HepG2 (cell line): Measurements from ENCODE around the gene ADAMTSL3. TPM values are rescaled to one million over a fixed set of nuclear protein-coding genes. Genes with fewer than 3 reads are reported as not detected.

ENCODE experiments used
- ATAC-seq: fragments of 200-7000 bp; cut with Tn5 transposase; 3 replicates; pipeline ENCODE4 v1.9.1; 2020; ENCODE audit warnings: mild to moderate bottlenecking, moderate library complexity
- BruUV-seq: library from RNA; stranded (reverse); fragments of 400-500 nt; replicated peaks from 2 replicates; lab custom pipeline; 2021; lab: Mats Ljungman, UMichigan
- CTCF ChIA-PET: fragments of 300-600 bp; formaldehyde crosslinking; extraction: SDS; loops from one replicate; lab custom pipeline; 2021; ENCODE audit warnings: low total read pairs, inconsistent platforms, low intra/inter-chr PET ratio; lab: Yijun Ruan, JAX
- POLR2A ChIA-PET: fragments of 350-600 bp; sonication (Branson Sonifier 250); formaldehyde crosslinking; loops from one replicate; lab custom pipeline; 2020; ENCODE audit warnings: antibody characterized with exemption, inconsistent platforms; lab: Yijun Ruan, JAX
- DNase-seq: peaks from one replicate; pipeline ENCODE4 v3.0.0-alpha.2; 2015; ENCODE audit warnings: low spot score
- FAIRE-seq: peaks from 3 replicates; lab custom pipeline; 2011; peaks lifted over from hg19 to GRCh38; lab: Jason Lieb, UNC
- H2AFZ ChIP-seq: one replicate; pipeline ENCODE4 v1.6.1; 2011; ENCODE audit warnings: low read length, inconsistent platforms
- H3K27ac ChIP-seq: fragments of 300-600 bp; 3 replicates; pipeline ENCODE4 v1.8.0; 2011; ENCODE audit warnings: mixed run types, mild to moderate bottlenecking, mixed read lengths, low read length, inconsistent platforms; ENCODE audit not compliant: insufficient read depth; ENCODE audit errors: extremely low read length
- H3K27me3 ChIP-seq, 2 experiments: fragments of 200-600 bp in 1 of 2; 2 replicates in 1 of 2; 3 replicates in 1 of 2; pipeline versions ENCODE4 v1.6.0 to v1.8.0; 2011; ENCODE audit warnings: low read length in 2 of 2, mild to moderate bottlenecking in 2 of 2, moderate library complexity in 2 of 2, inconsistent platforms in 1 of 2; ENCODE audit not compliant: insufficient read depth in 2 of 2, control insufficient read depth in 1 of 2
- H3K36me3 ChIP-seq, 2 experiments: fragments of 200-600 bp in 1 of 2; replicated peaks in 1 of 2; 2 replicates in 1 of 2; 3 replicates in 1 of 2; pipeline versions ENCODE4 v1.5.1 to v1.8.0; 2011; ENCODE audit warnings: low read length in 2 of 2, inconsistent platforms in 1 of 2; ENCODE audit not compliant: insufficient read depth in 2 of 2, control insufficient read depth in 1 of 2
- H3K4me1 ChIP-seq: 2 replicates; pipeline ENCODE4 v1.5.1; 2012; ENCODE audit warnings: low read length, inconsistent platforms; ENCODE audit not compliant: insufficient read depth
- H3K4me2 ChIP-seq: 2 replicates; pipeline ENCODE4 v1.6.0; 2011; ENCODE audit warnings: low read depth, low read length, inconsistent platforms
- H3K4me3 ChIP-seq, 3 experiments: fragments of 200-600 bp in 1 of 3; sonication (generic), shearing (Covaris generic) in 1 of 3; replicated peaks in 1 of 3; 2 replicates each; pipeline ENCODE4 v1.5.1; 2011 to 2016; ENCODE audit warnings: low read length in 3 of 3, inconsistent platforms in 2 of 3, low read depth in 2 of 3, mild to moderate bottlenecking in 2 of 3, control low read depth in 1 of 3, mixed read lengths in 1 of 3; ENCODE audit not compliant: insufficient read depth in 1 of 3
- H3K79me2 ChIP-seq: one replicate; pipeline ENCODE4 v1.6.1; 2011; ENCODE audit warnings: low read length, inconsistent platforms; ENCODE audit not compliant: insufficient read depth
- H3K9ac ChIP-seq: 2 replicates; pipeline ENCODE4 v1.6.0; 2011; ENCODE audit warnings: mild to moderate bottlenecking, low read depth, low read length, inconsistent platforms; ENCODE audit not compliant: insufficient read depth
- H3K9me3 ChIP-seq: 2 replicates; pipeline ENCODE4 v1.5.1; 2012; ENCODE audit warnings: mild to moderate bottlenecking, low read length
- H4K20me1 ChIP-seq: 2 replicates; pipeline ENCODE4 v1.6.0; 2011; ENCODE audit warnings: inconsistent platforms, mild to moderate bottlenecking, low read length, moderate library complexity; ENCODE audit not compliant: insufficient read depth
- IRX3 ChIP-seq: sonication (generic); formaldehyde crosslinking; IDR thresholded peaks from 2 replicates; pipeline ENCODE4 v1.8.1; 2023; ENCODE audit warnings: mild to moderate bottlenecking, low read depth, missing genetic modification reagents, borderline replicate concordance
- PAF1 ChIP-seq: IDR thresholded peaks from 2 replicates; pipeline ENCODE4 v1.6.1; 2016; ENCODE audit warnings: missing genetic modification reagents, missing compliant biosample characterization
- ZBTB34 ChIP-seq: sonication (generic); formaldehyde crosslinking; IDR thresholded peaks from 2 replicates; pipeline ENCODE4 v1.8.0; 2022; ENCODE audit warnings: mild to moderate bottlenecking, missing genetic modification reagents
- ZNF687 ChIP-seq: sonication (generic); formaldehyde crosslinking; IDR thresholded peaks from 2 replicates; pipeline ENCODE4 v1.5.1; 2020; ENCODE audit warnings: mild to moderate bottlenecking, missing genetic modification reagents, moderate library complexity
- WGBS: methylation state at CpG from one replicate; pipeline ENCODE4 v1.1.6; 2017; ENCODE audit warnings: low lambda C conversion rate; 5-methylcytosine and 5-hydroxymethylcytosine counted together
- in situ Hi-C: cut with HindIII; loops from 2 replicates; pipeline ENCODE4 v1.10.0; 2017; ENCODE audit warnings: low pct_unique_long_range_greater_than_20kb; ENCODE audit not compliant: extremely low pct_ligation_motif_present
- intact Hi-C: fragments of 100-400 bp; cut with micrococcal nuclease; formaldehyde crosslinking; loops from one replicate; pipeline ENCODE4 v1.10.0; 2022; ENCODE audit not compliant: unreplicated experiment
- polyA plus RNA-seq, 8 experiments: library from polyadenylated mRNA; depleted of rRNA in 3 of 8; stranded (reverse) in 7 of 8; unstranded in 1 of 8; fragments of >200 nt; fragmentation: Illumina TruSeq in 4 of 8; extraction: Trizol in 4 of 8; gene quantifications; 2 replicates each; pipeline versions ENCODE4 v1.2.1 to v1.2.3, GENCODE V29; 2011 to 2016; ENCODE audit warnings: low read depth in 4 of 8, missing spikeins in 1 of 8, mixed read lengths in 1 of 8; ENCODE audit not compliant: insufficient read depth in 1 of 8
- total RNA-seq, 5 experiments: library from RNA; depleted of rRNA; stranded (reverse); fragments of >200 nt; fragmentation: Illumina TruSeq; extraction: Trizol; gene quantifications; 2 replicates each; pipeline ENCODE4 v1.2.3, GENCODE V29; 2016; ENCODE audit warnings: low read depth in 1 of 5
- TF ChIP-seq, protein P1 (sequence below): sonication (generic); formaldehyde crosslinking; IDR thresholded peaks from 2 replicates; pipeline ENCODE4 v1.4.0; 2020; ENCODE audit warnings: mild to moderate bottlenecking, missing genetic modification reagents
- TF ChIP-seq, protein P2 (sequence below): sonication (generic); formaldehyde crosslinking; IDR thresholded peaks from 2 replicates; pipeline ENCODE4 v1.8.0; 2022; ENCODE audit warnings: missing genetic modification reagents, low read depth, mild to moderate bottlenecking, borderline replicate concordance

ADAMTSL3 gene
- total and polyA plus RNA-seq, 2 of the 13 experiments (the other 11 are each of a cell fraction or from before 2014, with no cell fraction given), result 0.04 to 0.09 TPM

DNA sequence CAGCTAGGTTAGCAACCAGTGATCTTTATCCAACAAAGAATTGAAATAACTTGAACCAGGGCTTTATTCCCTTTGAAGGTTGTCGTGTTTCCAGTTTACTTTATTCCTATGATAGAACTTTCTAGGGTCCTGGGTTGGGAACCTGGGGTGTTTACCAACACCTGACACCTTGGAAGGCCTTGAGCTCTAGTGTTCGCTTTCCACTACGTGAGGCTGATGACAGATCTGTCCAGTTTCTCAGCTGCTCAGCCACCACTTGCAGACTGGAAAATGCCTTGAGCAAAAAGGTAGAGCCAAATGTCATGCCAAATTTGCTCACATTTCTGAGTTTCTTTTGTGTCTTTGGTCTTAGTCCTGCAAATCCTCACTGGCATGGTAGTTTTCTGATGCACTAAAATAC, 227.2 kb downstream of the ADAMTSL3 start:
- WGBS, result 23% methylated on average over 3 of the region's 3 CpGs
- no peak overlapping the region for H3K4me2 ChIP-seq
- CTCF ChIA-PET, result no interaction called here
- FAIRE-seq (no peak), ATAC-seq (no peak), DNase-seq (no peak)
- H4K20me1 ChIP-seq, result no peaks in the 10 kb centered on the region
- POLR2A ChIA-PET, result no interaction called here
- TF ChIP-seq PAF1 (CRISPR knock-in tag) (no peak), IRX3 (no peak)
- no peaks in the 10 kb centered on the region for H3K4me1 ChIP-seq
- H3K36me3 ChIP-seq, result no peaks in the 10 kb centered on the region
- H3K27me3 ChIP-seq, result no peaks in the 10 kb centered on the region
- no TSS peak for BruUV-seq
- no peak overlapping the region for H2AFZ ChIP-seq
- no peaks in the 10 kb centered on the region for H3K79me2 ChIP-seq
- no peaks in the 10 kb centered on the region for H3K9me3 ChIP-seq
- intact Hi-C loops (no loop called here), in situ Hi-C loops (no loop called here)
- no peak overlapping the region for H3K9ac ChIP-seq
- no peak overlapping the region for H3K4me3 ChIP-seq
- no peak overlapping the region for H3K27ac ChIP-seq

- H3K27ac ChIP-seq, result no peak overlapping the region
- WGBS, result 23% methylated on average over 2 of the region's 2 CpGs
- ChIA-PET CTCF (no interaction called here), POLR2A (no interaction called here)
- H3K9me3 ChIP-seq, result no peaks in the 10 kb centered on the region
- no peak for FAIRE-seq
- H3K27me3 ChIP-seq, result no peaks in the 10 kb centered on the region; a peak in 1 of 5 replicates
- H3K4me3 ChIP-seq, result no peak overlapping the region
- no peak overlapping the region for H2AFZ ChIP-seq
- no peak for DNase-seq
- H4K20me1 ChIP-seq, result no peaks in the 10 kb centered on the region
- no peak overlapping the region for H3K9ac ChIP-seq
- in situ Hi-C loops, result no loop called here
- BruUV-seq, result no TSS peak
- no peaks in the 10 kb centered on the region for H3K36me3 ChIP-seq
- no peaks in the 10 kb centered on the region for H3K4me1 ChIP-seq
- H3K79me2 ChIP-seq, result no peaks in the 10 kb centered on the region
- TF ChIP-seq ZNF687 (CRISPR knock-in tag) (no peak), ZBTB34 (no peak)
- TF ChIP-seq, protein P1, sequence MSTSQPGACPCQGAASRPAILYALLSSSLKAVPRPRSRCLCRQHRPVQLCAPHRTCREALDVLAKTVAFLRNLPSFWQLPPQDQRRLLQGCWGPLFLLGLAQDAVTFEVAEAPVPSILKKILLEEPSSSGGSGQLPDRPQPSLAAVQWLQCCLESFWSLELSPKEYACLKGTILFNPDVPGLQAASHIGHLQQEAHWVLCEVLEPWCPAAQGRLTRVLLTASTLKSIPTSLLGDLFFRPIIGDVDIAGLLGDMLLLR, result no peak
- TF ChIP-seq, protein P2, sequence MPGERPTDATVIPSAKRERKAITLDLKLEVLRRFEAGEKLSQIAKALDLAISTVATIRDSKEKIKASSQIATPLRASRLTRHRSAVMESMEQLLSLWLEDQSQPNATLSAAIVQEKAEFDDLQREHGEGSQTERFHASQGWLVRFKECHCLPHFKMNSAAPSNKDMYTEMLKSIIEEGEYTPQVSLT (CRISPR knock-in tag), result no peak
- no peak overlapping the region for H3K4me2 ChIP-seq
- ATAC-seq, result no peak
- intact Hi-C loops, result no loop called here
Measured at GRCh38 chr15:83886321-83886720, 232.4 kb downstream of the ADAMTSL3 start.
